HG03342 (cell line): ENCODE data around the gene UTS2B.
"Not testable (repeated sequence)": the region's sequence is repeated elsewhere in the genome, so short reads cannot be mapped to it uniquely, and the experiment has no call there.

Experiments used
- ATAC-seq: cut with Tn5 transposase; IDR thresholded peaks from one replicate; pipeline ENCODE4 v1.9.1; 2021; ENCODE audit warnings: mild to moderate bottlenecking, moderate library complexity; ENCODE audit not compliant: unreplicated experiment

The UTS2B gene

DNA sequence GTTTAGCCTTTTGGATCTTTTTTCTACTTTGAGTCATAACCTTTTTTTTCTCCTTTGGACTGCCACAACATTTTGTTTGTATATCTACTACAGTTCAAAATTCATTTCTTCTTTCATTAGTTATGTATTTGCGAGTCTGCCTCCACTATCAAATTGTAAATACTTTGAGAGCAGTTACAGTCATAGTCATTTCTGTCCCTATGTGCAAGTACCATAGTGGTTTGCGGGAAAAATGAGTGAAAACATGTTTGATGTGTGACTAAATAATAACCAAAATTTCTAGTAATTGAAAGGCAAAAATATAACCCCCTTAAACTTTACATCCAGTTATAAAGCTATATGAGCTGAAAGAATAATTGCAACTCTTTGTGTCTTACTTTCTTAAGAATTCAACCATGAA is 46.9 kb downstream of the UTS2B start:
- ATAC-seq = no peak

DNA sequence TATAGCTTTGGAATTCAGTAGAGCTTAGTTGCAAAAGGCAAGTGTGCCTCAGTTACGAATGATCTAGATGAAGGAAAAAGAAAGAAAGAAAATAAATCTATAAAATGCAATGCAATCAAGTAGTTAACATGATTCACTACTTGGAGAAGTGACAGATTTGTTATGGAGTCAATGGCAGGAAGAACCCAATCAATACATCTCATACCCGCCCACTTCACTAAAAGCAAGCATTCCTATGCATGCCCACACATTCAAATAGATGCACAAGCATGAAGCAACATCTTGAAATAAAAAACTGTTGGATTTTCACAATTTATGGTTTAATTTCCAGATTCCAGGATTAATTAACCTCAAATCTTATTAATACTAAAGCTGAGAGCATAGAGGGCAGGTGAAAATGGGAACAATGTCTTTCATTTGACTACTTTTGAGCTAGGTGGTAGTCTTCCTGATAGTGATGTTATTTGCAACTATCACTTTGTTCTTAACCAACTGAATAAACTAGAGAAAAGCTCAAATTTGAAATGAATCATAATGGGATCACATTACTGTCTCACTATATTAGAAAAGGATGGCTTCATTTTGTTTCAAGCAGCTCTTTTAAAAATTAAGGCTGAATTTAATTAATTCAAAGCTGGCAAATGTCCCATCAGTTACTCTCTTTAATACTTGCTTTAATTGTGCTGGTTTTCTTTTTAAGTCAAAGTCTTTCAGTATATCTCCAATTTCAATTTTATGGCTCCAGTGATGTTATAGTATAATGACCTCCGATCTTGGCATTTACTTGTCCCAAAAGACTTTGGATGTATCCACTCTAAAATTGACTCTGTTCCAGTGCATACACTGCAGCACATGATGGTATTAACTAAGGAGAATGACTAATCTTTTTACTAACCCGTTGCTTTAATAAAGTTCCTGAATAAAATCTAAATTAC is 47.8 kb downstream of the UTS2B start:
- no peak for ATAC-seq

DNA sequence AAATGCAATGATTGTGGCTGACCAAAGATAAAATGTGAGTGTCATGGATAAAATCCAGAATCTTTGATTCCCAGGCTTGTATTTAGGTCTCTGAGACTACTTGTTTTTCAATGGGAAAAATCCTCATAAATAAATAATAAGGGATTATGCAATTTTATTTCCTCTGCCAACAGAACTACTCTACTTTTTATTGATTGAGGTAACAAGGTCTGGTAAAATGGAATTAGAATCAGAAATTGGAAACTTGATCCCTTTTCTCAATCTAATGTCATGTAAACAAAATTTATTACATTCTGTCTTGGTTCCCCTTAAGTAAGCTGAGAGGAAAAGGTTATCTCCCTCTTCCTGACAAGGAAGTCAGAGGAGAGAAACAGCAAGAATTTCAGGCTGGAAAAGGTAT is 49.4 kb downstream of the UTS2B start:
- no peak for ATAC-seq

DNA sequence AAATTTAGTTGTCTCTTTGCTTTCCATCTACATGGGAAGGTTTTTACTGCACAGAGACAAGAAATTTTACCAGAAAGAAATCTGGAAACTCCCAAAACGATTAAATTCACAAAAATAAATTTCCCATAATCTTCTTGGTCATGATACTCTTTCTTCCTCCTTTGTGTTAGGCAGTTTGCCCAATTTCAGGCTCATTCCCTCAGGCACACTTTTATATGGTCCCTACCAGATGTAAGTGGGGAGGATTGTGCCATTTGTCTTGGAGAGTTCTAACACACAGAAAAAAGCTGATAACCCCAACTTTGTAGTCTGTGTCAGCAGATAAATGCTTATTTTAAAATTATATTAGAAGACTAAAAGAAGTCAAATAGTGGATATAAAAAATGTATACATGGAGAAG is 50.2 kb downstream of the UTS2B start:
- no peak for ATAC-seq

DNA sequence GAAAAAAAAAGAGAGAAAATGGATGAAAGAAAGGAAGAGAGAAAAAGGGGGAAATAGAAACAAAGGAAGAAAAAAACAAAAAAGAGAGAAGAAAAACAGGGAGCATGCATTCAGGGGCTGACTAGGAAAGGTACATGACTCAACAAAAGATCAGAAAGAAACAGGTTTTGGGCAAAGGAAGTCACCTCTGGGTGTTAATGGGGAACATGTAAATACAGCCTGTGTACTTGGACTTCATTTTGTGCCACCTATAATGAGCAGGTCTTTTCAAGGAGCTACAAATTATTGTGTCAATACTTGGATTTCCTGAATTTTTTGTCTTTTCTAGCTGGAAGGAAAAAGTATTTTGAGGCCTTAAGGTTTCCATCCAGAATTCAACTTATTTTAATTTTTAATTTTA is 54.6 kb downstream of the UTS2B start:
- no peak for ATAC-seq

DNA sequence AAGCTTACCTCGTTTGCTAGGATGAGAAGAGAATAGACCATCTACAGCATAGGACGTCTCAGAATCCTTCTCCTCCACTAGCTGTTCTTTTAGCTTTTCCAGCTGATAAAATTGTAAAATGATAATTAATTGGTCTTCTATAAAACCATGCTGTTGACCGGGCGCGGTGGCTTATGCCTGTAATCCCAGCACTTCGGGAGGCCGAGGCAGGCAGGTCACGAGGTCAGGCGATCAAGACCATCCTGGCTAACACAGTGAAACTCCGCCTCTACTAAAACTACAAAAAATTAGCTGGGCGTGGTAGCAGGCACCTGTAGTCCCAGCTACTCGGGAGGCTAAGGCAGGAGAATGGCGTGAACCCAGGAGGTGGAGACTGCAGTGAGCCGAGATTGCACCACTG is 55.1 kb downstream of the UTS2B start:
- not testable (repeated sequence) for ATAC-seq

DNA sequence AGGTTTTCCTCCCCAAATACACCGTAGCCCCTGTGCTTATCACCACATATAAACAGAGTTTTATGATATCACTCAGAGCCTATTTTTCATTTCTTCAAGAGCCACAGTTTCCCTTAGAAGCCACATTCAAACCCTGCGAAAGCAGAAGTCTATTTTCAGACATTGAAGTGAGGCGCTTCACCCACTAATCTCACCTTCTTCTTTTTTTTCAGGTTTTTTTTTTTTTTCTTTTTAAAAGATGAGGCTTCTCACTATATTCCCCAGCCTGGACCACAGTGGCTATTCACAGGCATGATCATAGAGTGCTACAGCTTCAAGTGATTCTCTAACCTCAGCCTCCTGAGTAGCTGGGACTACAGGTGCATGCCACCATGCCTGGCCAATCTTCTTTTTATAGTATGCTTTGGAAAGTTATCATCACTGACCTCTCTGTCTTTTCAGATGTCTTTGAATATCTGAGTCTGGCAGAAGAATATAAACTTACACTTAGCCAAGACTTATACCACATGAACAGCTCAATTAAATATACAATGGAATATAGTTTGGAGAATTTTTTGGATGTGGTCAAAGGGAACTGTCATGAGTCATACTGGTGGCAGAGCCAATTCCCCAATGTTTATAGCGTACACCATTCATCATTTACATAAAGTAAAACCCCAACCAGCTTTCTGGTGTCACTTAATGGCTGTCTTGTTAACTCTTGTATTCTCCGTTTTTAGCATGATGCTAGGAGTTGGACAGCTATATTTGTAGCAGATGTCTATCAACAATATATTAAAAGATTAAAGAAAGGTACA is 60.8 kb downstream of the UTS2B start:
- ATAC-seq = peak; percentile 61

DNA sequence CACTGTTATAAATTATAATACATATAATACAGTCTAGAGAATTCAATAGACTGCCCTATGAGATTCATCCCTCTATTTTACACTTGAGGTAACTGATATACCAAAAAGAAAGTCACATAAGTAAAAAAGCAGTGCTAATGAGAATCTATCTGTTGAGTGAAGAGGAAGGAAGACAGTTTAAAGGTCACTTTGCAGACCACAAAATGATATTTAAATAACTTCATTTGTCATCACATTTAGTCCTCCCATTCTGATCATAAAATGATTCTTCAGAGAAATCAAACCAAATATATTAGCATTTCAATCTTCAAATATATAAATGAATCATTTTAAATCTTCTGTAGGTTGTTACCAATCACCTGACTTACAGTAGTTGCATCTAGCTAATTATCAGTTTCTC is 61.6 kb downstream of the UTS2B start:
- ATAC-seq = no peak

DNA sequence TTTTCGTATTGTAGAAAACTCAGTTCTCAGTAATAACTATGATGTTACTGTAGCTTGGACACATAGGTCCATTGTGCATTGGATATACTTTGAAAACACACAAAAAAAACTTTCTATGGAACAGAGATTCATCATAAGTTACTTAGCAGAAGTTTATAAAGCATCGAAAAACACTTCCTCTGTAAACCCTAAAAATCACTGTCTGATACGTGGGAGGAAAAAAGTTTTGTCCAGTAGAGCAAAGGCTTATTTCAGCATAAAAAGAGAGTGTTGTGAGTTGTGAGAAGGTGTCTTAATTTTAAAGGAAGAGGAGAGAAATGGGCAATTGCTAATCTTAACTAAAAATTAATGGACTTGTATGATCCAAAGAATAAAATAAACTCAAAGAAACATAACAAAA is 66.5 kb downstream of the UTS2B start:
- ATAC-seq = no peak

DNA sequence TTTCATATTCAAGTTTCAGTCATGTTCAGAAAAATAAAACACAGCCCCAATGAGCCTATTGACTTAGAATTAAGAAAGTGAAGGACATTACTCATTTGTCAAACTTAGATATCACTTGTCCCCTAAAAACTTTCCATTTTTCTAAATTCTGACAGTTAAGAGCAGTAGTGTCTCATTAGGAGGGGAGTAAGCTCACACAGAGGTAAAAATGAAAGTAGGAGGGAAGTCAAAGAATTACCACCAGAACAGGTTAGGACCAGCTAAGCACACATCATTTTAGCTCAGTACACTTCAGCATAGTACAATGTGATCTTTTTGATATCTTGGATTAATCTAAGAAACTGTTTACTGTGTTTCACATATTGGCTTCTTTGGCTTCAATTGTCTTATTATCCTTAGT is 67.0 kb downstream of the UTS2B start:
- peak; percentile 85 for ATAC-seq

DNA sequence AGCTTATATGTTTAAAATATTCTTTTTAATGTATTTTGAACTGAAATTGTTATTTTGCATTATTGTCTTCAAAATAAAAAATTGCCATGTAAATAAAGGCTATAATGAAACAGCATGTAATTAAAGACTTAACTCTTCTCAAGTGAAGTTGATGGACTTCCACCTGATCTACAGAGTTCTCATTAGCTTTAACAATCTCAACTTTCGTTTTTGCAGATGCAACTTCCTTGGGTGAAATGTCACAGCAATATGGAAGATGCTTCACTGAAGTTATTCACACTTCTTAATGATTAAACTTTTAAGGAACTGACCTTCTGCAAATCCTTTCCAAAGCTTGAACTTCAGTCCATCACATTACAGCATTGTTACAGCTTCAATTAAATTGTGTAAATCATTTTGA is 67.7 kb downstream of the UTS2B start:
- ATAC-seq = peak; percentile 60

DNA sequence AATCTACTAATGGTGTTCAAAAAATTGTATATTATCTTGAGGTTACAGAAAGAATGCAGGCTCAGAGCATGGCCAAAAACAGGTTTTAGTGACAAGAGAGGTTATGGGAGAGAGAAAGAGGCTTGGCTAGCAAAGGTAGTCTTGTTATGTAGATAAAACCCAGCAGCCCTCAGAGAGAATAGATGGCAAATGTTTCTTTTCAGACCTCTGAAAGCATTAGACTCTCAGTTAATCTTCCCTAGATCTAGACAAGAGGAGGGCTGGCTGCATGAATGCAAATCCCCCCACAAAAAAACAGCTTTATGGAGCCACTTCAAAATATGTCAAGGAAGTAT is 69.1 kb downstream of the UTS2B start:
- no peak for ATAC-seq

DNA sequence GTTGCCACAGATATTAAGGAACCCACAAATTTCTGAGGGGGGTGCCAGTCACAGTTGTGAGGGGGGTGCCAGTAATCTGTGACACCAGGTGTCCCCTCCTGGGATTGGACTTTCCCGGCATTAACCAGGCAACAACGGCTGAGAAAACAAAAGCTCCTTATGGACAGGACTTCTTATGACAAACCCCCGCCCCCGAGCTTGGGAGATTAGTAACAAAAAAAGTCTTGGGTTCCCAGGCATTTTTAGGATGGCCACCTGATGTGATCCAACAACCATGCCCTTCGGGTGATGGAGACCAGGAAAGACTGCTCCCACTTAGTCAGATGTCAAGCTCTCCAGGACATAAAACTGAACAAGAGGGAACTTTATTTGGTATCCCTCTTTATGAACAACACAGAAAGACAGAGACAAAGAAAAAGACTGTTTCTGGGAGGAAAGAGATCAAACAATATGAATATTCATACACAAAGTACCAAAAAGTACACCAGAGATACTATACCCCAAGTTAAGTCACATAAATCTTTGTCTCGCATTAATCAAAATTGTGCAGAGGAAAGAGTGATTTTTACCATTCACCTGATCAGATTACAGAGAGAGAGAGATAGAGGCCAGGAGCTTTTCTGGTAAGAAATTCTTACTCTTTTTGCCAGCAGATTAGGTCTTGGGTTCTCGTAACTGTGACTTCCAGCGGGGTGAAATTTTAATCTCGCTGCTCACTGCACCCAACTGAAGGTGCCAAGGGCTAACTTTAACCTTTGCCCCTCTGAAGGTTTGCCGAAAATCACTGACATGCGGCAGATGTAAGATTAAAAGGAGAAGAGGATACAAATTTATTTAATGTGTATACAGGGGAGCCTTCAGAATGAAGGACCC is 69.7 kb downstream of the UTS2B start:
- ATAC-seq = no peak

DNA sequence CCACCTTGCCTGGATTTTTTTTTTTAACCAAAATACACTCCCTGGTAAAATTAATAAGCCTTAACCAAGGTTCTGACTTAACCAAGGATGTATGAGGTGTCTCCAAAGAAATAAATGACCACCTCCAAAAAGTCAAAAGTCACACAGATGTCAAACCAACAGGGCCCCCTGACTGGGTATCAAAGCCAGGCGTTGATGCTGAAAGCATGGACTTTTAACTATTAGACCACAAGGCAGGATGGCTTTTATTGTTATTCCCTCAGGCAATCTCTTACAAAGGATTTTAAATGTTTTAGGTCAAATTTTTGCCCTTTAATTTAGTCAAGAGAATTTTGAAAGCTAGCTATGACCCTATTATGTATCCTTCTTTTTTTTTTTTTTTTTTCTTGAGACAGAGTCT is 70.8 kb downstream of the UTS2B start:
- ATAC-seq = no peak

DNA sequence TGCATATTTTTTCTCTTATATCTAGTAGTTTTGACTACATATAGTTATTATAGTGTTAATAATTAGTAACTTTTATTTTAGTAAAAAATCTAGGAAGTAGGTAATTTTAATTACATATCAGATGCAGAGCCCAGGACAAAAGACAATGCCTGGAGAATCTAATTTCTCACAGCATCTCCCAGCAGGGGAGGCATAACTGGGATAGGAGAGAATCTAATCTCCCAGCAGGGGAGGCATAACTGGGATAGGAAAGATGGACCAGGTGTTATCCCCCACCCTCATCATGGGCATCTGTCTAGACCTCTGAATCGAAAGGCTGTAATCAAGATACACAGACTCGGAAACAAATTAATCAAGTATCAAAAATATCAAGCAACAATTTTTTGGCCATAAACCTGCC is 73.0 kb downstream of the UTS2B start:
- ATAC-seq = no peak

DNA sequence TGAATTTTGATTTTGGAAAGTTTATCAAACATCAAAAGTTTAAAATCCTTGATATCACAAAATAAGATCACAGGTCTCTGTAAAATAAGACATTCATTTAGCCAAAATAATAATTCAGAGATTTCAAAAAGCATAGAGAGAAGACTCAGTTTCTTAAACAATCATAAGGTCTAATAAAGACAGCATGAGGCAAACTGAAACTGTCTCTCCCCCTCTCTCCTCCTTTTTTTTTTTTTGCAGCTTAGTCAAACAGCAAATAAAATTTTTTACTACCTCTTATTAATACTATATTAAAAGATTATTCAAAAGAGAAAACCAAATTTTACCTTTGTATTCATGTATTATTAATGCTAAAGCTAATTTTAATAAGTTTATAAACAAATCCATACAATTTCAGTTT is 73.9 kb downstream of the UTS2B start:
- no peak for ATAC-seq

DNA sequence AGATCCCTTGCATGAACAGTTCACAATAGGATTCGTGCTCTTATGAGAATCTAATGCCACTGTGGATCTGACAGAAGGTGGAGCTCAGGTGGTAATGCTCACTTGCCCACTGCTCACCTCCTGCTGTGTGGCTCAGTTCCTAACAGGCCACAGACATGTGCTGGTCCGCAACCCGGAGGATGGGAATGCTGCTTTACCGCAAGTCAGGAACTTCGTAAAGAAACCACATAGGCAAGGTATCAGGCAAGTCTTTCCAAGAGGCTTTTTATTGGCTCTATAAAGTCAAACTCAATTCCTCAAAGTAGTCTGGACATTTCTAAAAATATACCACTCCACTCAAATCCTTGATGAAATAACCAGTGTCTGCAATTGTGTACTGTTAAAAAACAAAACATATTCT is 75.2 kb downstream of the UTS2B start:
- no peak for ATAC-seq

DNA sequence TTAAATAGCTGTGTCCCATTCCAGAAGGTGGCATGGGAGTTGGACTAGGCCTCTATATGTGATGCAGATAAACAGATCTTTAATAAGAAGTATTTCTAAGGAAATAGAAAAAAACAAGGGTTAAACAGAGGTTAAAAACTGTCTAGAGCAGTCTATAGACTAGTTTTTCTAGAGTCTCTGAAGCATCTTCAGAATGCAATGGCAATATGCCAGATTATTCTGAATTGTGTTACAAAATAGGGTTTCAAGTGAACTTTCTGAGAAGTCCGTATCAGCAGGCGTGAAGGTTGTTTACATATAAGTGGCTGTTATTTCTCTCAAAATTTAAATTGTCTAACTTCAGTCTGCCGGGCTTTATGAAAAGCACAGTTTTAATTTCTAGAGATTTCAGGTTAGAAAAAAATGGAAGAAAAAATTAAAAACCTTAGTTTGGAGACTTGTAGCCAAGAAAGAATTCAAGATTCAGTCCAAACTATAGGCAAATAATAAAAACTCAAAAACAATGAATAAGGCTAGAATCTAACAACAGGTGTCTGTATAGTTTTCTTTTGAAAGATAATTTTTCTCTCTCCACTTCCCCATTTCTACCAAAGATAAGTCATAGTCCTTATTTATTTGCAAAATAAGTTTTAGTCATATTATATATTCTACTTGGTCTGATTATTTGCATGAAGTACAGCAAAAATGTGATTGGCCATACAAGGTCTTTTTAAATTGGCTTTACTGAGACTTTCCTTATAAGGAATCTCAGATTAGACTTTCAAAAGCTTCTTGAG is 76.0 kb downstream of the UTS2B start:
- ATAC-seq = no peak

DNA sequence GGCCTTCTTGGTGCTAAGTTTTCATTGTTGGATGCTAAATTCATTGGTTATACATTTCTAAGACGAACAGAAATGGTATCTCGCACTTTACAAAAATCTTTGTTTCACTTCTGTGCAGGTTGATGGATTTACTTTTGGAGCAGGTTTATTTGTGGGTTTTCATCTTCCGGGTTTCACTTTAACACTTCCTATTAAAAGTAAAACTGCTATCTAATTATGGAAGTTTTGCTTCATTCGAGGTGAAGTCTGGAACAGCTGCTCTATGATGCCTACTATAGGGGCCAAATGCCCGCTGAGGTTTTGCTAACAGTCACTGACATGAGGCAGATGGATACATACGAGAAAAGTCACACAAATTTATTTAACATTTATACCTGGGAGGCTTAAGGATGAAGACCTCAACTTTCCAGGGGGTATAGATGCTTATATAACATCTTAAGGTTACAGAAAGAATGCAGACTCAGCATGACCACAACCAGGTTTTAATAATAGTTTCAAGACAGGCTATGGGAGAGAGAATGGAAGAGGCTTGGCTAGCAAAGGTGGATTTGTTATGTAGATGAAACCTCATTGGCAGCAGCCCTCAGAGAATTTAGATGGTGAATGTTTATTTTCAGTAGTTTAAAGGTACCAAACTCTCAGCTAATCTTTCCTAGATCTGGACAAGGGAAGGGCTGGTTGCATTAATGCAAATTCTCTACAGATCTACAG is 77.1 kb downstream of the UTS2B start:
- ATAC-seq = peak; percentile 42

DNA sequence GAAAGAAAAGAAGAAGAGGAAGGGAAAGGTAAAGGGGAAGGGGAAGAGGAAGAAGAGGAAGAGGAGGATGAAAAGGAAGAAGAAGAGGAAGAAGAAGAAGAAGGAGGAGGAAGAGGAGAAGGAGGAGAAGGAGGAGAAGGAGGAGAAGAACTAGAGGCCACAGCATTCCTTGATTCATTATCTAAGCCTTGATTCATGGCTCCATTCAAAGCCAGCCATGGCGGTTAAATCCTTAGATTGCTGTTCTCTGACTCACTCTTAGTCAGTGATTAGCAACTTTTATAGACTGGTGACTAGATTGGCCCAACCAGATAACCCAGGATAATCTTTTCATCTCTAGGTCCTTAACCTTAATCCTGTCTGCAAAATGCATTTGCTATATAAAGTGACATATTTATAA is 83.7 kb downstream of the UTS2B start:
- ATAC-seq = no peak
